ENCODE results near the gene NOD1.

The NOD1 gene

DNA sequence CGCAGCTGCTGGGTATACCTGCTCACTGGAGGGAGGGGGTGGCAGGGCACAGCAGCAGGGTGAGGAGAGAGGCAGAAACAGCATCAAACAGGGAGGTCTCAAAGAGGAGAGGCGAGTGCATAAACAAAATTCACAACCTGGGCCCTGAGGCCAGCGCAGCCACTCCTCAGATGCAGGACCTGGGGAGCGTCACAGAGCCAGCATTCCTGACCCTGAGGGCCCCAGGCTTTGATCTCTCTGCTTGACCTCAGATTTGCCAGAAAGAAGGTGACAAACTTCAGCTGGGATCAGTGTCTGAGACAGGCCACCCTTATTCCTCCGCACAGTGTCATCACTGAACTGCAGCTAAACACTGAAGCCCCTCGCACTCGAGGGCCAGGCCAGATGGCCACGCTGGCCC is 25.6 kb downstream of the NOD1 start:
- Histone ChIP-seq H3K27ac (ENCODE audit: poor library complexity, severe bottlenecking) (no peak overlapping the region), H3K27me3 (ENCODE audit: insufficient read depth, poor library complexity, severe bottlenecking) (no peaks in the 10 kb centered on the region), H3K36me3 (ENCODE audit: low read depth) (peaks cover 15% of the 10 kb centered on the region; the same call in 1 of the 2 replicates), H3K4me1 (ENCODE audit: insufficient read depth, poor library complexity, severe bottlenecking) (no peaks in the 10 kb centered on the region), H3K4me3 (ENCODE audit: severe bottlenecking) (no peak overlapping the region), H3K9me3 (ENCODE audit: severe bottlenecking) (no peaks in the 10 kb centered on the region)
- ATAC-seq (ENCODE audit: low read depth) (no peak), DNase-seq (ENCODE audit: low spot score) (no peak)
- TF ChIP-seq, protein P1, sequence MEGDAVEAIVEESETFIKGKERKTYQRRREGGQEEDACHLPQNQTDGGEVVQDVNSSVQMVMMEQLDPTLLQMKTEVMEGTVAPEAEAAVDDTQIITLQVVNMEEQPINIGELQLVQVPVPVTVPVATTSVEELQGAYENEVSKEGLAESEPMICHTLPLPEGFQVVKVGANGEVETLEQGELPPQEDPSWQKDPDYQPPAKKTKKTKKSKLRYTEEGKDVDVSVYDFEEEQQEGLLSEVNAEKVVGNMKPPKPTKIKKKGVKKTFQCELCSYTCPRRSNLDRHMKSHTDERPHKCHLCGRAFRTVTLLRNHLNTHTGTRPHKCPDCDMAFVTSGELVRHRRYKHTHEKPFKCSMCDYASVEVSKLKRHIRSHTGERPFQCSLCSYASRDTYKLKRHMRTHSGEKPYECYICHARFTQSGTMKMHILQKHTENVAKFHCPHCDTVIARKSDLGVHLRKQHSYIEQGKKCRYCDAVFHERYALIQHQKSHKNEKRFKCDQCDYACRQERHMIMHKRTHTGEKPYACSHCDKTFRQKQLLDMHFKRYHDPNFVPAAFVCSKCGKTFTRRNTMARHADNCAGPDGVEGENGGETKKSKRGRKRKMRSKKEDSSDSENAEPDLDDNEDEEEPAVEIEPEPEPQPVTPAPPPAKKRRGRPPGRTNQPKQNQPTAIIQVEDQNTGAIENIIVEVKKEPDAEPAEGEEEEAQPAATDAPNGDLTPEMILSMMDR (IDR thresholded peaks at IDR 0.05; ENCODE audit: poor library complexity, severe bottlenecking): no peak

DNA sequence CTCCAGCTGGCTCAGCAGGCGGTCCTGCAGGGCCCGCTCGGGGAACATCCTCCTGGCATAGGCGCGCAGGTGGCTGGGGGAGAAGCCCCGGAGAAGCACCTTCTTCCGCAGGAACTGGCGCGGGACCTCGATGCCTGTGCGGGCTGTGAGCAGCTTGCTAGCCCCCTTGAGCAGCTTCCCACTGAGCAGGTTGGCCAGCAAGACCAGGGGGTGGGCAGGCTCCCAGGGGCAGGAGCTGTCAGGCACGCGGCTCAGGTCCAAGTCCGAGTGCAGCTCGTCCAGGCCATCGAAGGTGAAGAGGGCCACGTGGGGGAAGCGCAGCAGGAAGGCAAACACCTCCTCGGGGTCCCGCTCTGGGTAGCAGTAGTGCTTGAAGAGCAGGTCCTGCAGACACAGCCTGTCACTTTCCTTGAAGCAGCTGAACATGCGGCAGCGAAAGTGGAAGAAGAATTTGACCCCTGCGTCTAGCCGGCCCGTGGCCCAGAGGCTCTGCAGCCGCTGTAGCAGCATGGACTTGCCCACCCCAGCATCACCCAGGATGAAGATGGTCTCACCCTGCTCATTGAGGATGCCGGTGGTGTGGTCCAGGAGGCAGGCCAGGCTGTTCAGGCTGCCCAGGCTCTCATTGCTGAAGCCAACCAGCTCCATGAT is 26.2 kb downstream of the NOD1 start:
- H3K4me3 ChIP-seq (ENCODE audit: severe bottlenecking): no peak overlapping the region
- DNase-seq (ENCODE audit: low spot score) (no peak), ATAC-seq (ENCODE audit: low read depth) (no peak)
- no peaks in the 10 kb centered on the region for H3K27me3 ChIP-seq (ENCODE audit: insufficient read depth, poor library complexity, severe bottlenecking)
- no peak overlapping the region for H3K27ac ChIP-seq (ENCODE audit: poor library complexity, severe bottlenecking)
- peaks cover 15% of the 10 kb centered on the region; the same call in 1 of the 2 replicates for H3K36me3 ChIP-seq (ENCODE audit: low read depth)
- no peaks in the 10 kb centered on the region for H3K4me1 ChIP-seq (ENCODE audit: insufficient read depth, poor library complexity, severe bottlenecking)
- H3K9me3 ChIP-seq (ENCODE audit: severe bottlenecking): no peaks in the 10 kb centered on the region
- TF ChIP-seq, protein P1 (IDR thresholded peaks at IDR 0.05; ENCODE audit: poor library complexity, severe bottlenecking): no peak

DNA sequence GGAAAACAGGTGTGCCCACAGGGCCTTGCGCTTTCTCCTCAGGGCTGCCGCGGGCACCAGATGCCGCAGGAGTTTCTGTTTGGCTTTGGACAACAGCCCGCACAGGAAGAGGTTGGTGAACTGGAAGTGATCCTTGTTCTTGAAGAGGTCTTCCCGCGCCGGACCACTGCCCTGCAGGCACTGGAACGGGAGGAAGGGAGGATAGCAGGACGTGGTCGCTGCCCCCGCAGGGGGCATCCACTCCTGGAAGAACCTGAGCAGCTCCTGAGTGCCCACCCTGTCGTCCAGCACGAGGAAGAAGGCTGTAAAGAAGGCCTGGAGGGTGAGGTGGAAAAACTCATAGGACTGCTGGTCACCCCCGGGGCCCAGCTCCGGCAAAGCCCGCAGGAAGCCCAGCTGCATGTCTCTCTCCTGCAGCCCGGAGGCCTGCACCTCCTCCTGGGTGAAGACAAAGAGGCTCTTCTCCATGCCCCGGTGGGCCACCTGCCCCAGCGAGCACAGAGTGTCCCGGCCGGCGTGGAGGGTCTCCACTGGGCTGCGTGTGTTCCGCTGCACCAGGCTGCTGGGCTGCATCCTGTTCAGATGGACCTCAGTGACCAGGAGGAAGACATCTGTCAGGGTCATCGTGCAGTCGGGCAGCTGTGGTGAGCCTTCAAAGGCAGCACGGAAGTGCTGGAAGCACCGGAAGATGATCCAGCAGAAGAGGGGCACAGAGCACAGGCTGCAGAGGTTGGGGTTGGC is 26.9 kb downstream of the NOD1 start:
- ATAC-seq (ENCODE audit: low read depth): no peak
- Histone ChIP-seq H3K4me1 (ENCODE audit: insufficient read depth, poor library complexity, severe bottlenecking) (no peaks in the 10 kb centered on the region), H3K27me3 (ENCODE audit: insufficient read depth, poor library complexity, severe bottlenecking) (no peaks in the 10 kb centered on the region), H3K36me3 (ENCODE audit: low read depth) (peaks cover 15% of the 10 kb centered on the region; the same call in 1 of the 2 replicates), H3K27ac (ENCODE audit: poor library complexity, severe bottlenecking) (no peak overlapping the region), H3K4me3 (ENCODE audit: severe bottlenecking) (no peak overlapping the region), H3K9me3 (ENCODE audit: severe bottlenecking) (no peaks in the 10 kb centered on the region)
- DNase-seq (ENCODE audit: low spot score): no peak
- TF ChIP-seq, protein P1 (IDR thresholded peaks at IDR 0.05; ENCODE audit: poor library complexity, severe bottlenecking): no peak

DNA sequence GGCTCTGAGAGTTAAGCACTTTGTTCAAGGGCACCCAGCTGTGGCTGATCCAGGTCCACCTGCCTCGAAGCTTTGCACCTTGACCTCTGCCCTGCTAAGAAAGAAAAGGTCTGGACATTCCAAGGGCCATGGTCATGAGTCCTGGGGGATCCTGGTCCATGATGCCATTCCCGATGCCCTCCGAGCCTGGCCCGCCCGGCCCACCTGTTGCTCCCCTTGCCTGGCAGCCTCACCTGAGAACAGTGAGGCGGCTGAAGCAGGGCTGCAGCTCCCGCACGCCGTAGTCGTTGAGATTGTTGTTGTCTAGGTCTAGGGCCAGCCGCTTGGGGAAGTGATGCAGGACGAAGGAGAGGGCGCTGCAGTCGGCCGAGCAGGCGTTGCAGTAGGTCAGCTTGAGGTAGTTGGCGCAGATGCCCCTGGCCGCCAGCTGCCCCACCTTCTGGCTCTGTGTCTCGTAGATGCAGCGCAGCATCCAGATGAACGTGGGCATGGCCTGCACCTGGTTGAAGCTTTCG is 27.5 kb downstream of the NOD1 start:
- H3K36me3 ChIP-seq (ENCODE audit: low read depth): peaks cover 15% of the 10 kb centered on the region; the same call in 1 of the 2 replicates
- no peaks in the 10 kb centered on the region for H3K9me3 ChIP-seq (ENCODE audit: severe bottlenecking)
- DNase-seq (ENCODE audit: low spot score): no peak
- TF ChIP-seq, protein P1 (IDR thresholded peaks at IDR 0.05; ENCODE audit: poor library complexity, severe bottlenecking): no peak
- no peak overlapping the region for H3K4me3 ChIP-seq (ENCODE audit: severe bottlenecking)
- no peaks in the 10 kb centered on the region for H3K27me3 ChIP-seq (ENCODE audit: insufficient read depth, poor library complexity, severe bottlenecking)
- no peaks in the 10 kb centered on the region for H3K4me1 ChIP-seq (ENCODE audit: insufficient read depth, poor library complexity, severe bottlenecking)
- no peak overlapping the region for H3K27ac ChIP-seq (ENCODE audit: poor library complexity, severe bottlenecking)
- ATAC-seq (ENCODE audit: low read depth): no peak
